Testis (tissue), 2 donors: ENCODE data around the gene SLC16A7.

Experiments
- CTCF ChIP-seq, 3 experiments: fragments of 450-650 bp in 2 of 3; fragments of 200-600 bp in 1 of 3; sonication (generic) in 1 of 3; IDR thresholded peaks; one replicate each; pipeline ENCODE4 v1.5.1; 2016 to 2019; ENCODE audit warnings: antibody characterized with exemption in 3 of 3, mild to moderate bottlenecking in 2 of 3, moderate library complexity in 1 of 3
- POLR2A ChIP-seq: fragments of 450-650 bp; IDR thresholded peaks from one replicate; pipeline ENCODE4 v1.6.1; 2017; ENCODE audit warnings: antibody characterized with exemption, mild to moderate bottlenecking, moderate library complexity

- TF ChIP-seq CTCF (IDR thresholded peaks at IDR 0.05) (no peak), POLR2A (no peak)
Observed at GRCh38 chr12:59580050-59580449, 15.8 kb upstream of the SLC16A7 start.
